Activated gamma-delta T cell treated with anti-CD3 and anti-CD28 coated beads, Interleukin-2, amount 50 U/mL, for 16 hours (primary cell): Measurements from ENCODE around the gene TBC1D22A.

ENCODE experiments used
- DNase-seq: peaks from one replicate; pipeline ENCODE4 v3.0.0-alpha.2; 2020; ENCODE audit warnings: low read depth

TBC1D22A gene

DNA sequence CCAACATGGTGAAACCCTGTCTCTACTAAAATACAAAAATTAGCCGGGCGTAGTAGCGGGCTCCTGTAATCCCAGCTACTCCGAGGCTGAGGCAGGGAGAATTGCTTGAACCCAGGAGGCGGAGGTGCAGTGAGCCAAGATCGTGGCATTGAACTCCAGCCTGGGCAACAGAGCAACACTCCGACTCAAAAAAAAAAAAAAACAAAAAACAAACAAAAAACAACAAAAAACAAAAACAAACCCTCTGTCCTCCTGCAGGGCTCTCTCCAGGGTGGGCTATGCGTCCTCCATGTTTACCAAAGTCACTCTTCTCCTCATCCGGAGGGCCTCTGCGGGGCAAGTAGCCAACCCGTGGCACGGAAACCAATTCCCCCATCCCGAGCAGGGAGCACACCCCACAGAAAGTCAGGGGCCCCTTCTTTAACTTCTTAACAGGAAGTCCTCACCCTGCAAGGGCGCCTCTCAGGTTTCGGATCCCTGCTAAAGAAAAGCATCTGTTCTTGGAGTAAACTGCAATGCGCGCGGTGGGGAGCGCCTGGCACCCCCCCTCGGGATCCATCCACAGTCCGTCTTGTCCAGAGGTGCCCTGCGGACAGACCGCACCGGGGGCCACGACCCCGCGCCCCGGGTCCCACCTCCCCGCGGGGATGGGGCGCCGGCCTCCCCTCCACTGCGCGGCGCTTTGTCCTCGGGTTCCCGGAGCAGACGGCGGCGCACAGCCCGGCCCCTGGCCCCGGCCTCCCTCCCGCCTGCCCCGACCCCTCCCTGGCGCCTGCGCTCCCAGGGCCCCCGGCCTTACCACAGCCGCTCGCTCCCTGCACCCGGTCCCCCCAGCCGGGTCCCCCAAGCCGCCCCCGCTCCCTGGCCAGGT, 25.1 kb upstream of the TBC1D22A start:
- DNase-seq: no peak

DNA sequence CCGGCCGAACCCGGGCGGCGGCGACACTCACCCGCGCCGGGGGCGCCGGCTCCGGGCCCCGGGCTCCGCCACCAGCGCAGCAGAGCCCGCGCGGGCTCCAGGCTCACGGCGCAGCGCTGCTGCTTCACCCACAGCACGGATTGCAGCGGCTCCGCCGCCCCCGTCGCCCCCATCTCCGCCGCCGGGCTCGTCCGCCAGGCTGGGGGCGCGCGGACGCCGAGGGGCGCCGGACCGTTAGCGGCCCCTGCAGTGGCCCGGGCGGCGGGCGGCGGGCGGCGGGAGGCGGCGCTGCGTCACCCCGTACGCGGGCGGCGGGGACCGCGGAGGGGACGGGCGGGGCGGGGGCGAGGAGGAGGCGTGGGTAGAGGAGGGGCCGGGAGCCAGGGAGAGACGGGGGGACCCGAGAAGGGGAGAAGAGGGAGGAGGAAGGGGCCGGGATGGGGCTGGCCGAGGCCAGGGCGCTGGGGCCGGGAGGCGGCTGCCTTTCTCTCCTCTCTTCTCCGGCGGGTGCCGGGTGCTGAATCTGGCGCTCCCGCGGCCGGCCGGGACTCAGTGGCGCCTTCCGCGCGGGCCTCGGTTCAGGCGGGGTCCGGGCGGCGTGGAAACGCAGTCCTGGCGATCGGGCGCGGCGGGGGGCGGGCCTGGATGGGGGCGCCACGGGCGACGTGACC, 24.3 kb upstream of the TBC1D22A start, which contains the start of gene CERK:
Gene CERK (minus strand): TSS at position 277 of the 671 bp plus-strand sequence. CDS start 104 bp downstream, at position 173.
- no peak for DNase-seq

DNA sequence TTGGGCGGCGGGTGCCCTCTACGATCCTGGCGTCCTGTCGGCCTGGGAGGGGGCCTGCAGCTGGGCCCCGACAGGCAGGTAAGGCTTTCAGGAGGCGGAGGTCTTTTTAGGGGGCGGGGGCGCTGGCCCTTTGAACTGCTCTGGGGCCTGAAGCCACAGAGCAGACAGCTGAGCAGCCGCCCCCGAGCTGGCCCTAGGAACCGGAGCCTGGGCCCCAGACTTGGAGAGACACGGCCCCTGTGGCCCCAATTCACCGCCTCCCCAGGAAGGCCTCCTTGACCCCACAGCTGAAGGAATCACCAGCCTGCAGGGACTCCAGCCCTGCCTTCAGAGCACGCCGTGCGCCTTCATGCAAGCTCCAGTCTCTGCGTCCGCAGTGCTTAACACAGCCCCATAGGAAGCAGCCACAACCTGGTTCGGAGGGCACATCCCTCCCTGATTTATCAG, 23.8 kb upstream of the TBC1D22A start:
- DNase-seq: no peak

DNA sequence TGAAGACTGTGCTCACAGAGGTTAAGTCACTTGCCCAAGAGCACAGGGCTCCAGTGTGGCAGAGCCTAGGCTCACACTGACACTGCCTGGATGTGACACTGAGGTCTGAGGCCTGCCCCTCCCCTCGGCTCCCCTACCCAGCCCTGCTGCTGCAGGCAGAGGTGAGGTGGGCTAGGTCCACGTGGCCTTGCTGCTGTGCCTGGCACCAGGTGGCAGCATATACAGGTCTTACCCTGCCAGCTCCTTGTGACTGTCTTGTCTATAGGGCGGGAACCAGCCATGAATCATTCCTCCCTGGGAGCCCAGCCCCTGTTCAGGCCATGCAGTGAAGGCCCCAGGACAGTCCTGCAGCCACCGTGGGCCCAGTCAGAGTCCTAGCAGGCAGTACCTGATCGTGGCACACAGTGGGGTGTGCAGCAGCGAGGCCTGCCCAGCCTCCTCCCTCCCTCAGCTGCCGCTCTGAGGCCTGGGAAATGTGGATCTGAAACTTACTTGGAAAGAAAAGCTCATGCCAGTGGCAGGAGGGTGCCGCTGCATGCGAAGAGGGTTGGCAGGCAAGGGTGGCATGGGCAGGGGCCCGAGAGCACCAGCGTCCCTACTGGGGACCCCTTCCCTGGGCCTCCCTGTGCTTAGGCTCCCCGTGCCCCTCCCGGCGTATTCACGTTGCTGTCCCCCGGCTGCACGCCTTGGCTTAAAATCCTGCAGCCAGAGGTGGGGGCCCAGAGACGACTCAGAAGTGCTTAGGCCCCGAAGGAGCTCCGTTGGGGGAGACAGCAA, 23.2 kb upstream of the TBC1D22A start:
- peak; percentile 67 for DNase-seq

DNA sequence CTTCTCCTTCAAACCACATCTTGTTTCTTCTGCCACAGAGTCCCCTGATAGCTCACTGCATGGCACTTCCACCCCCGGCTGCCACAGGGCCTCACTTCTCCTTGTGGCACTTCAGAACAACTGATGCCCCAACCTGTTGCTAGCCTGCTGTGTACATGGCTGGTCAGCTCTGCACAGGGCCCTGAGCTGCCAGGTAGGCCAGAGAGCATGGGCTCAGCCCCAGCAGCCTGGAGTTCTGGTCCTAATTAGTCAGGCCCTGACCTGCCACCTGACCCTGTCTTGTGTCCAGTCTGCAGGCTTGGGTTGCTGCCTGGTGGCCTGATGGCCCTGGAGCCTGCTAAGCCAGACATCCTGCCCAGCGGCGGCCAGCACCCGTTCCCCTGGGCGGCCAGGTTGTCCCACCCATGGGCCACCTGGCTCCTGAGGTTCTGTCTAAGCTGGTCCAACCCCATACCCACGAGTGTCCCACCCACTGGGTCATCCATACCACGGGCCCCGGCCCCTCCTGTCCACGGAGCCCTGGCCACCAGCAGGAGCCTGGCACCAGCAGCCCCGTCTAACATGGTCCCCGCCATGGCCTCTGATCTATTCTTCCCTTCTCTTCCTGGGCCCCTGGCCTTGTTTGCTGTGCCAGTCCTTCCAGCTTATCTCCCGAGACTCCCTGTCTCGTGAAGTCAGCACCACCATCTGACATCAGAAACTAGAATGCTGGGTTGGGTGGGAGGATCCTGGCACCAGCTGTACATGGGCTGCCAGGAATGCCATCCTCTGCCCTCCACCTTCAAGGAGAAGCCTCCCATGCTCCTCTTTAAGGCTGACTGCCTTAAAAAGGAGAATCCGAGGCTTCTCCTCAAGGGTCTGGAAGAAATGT, 21.3 kb upstream of the TBC1D22A start:
- DNase-seq: no peak

DNA sequence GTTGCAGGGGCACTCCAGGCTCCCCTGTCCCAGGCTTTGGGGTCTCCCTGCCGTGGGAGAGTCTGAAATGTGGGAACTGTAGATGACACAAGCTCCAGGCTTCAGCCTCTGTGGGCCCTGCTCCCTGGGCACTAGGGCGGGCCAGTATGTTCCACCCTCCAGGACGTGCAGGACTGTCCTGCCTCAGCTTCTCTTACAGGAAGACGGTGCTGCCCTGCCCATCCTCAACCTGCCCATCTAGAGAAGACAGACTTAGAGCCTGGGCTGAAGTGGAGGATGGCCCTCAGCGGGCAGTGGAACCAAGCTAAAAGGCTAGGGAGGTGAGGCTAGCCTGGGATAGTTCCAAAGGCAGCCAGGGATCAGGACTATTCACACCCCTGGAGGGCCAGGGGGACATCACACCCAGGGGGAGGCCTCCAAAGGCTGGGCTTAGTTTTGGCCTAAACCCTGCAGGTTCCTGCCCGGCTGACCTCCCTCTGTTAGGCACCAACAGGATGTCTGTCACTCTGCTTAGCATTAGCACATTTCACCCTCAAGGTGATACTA, 20.4 kb upstream of the TBC1D22A start:
- DNase-seq: no peak

DNA sequence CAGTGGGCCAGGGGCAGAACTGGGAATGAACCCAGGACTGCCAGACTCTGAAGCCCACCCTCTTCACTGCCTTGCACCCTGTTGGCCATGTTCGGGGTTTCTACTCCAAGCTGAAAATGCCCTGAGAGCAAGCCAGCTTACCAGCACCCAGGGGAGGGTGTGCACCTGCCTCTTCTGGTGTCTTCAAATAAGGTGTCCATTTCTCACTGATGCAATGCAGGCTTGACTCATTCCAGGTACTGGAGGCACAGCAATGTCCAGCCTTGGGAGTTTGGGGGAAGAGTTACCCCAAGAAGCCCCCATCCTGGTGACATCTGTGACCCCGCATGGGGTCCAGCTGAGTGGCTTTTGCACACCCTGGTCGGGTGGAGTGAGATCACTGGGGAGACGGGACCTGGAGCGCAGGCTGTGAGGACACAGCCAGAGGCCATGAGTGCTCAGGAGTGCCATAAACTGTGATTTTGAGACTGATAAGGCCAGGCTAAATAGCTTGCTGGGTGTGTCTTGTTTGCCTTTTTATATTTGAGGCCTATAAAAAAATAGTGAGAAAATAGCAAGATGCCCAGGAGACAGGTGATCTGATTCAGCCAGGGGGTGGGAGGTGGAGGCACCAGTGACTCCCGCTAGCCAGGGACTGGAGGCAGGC, 19.8 kb upstream of the TBC1D22A start:
- DNase-seq: no peak

DNA sequence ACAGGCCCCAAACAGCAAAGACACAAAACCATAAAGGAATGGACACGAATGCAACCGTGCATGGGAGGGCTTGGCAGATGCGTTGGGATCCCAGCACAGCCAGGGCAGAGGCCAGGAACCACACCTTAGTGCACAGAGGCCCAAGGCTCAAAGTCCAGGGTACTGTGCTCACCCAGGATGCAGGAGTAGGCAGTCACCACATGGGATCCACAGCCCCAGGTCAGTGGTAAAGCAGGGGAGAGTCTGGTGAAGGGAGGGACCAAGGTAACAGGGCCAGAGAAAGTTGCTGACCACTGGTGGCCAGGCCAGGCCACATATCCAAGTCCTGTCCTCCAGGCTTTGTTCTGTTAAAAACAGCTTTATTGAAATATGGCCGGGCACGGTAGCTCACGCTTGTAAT, 17.9 kb upstream of the TBC1D22A start:
- DNase-seq: no peak

DNA sequence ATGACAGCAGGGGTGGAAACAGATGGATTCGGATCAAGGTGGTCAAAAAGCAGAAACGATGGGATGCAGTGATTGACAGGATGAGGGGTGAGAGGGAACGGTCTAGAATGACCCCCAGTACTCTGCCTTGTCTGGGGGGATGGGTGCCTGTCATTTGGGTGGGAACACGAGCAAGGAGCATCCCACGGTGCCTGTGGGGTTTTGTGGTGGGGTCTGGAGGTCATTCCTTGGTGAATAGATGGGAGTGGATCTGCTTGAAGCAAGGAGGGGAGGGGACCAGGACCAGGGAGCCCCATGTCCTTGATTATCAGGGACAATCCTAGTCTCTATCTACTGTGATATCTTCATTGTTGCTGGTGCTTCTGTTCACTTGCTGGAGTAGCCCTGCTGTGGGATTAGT, 16.3 kb upstream of the TBC1D22A start:
- no peak for DNase-seq

DNA sequence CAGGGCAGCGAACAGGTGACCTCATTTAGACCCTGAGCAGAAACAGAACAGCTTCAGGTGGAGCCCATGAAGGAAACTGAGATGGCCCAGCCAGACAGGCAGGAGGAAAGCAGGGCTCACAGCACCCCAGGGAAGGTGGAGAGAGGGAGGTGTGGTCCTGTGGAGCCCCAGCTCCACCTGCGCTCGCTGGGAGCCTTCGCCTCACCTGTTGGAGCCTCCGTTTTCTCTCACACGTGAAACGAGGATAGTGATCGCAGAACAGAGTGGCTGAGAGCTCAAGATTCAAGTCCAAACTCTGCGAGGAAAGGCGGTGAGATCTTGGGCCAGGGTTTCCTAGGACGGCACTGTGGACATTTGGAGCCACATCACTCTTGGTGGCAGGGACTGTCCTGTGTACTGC, 15.8 kb upstream of the TBC1D22A start:
- no peak for DNase-seq

DNA sequence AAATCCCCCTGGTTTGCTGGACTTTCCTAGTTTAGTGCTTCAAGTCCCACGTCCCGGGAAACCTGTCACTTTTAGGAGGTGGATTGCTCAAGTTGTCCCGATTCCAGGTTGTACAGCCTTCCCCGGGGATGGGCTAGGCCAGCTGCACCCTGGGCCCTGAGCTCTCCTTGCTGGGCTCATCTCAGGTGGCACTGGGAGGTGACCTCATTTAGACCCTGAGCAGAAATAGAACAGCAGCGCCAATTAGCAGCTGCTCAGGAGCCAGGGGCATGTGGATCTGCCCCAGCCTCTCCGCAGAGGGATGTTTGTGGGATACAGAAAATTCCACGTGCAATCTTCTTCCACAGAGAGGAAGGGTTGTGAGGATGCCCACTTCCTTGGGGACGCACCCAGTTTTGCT, 14.8 kb upstream of the TBC1D22A start:
- DNase-seq: no peak

DNA sequence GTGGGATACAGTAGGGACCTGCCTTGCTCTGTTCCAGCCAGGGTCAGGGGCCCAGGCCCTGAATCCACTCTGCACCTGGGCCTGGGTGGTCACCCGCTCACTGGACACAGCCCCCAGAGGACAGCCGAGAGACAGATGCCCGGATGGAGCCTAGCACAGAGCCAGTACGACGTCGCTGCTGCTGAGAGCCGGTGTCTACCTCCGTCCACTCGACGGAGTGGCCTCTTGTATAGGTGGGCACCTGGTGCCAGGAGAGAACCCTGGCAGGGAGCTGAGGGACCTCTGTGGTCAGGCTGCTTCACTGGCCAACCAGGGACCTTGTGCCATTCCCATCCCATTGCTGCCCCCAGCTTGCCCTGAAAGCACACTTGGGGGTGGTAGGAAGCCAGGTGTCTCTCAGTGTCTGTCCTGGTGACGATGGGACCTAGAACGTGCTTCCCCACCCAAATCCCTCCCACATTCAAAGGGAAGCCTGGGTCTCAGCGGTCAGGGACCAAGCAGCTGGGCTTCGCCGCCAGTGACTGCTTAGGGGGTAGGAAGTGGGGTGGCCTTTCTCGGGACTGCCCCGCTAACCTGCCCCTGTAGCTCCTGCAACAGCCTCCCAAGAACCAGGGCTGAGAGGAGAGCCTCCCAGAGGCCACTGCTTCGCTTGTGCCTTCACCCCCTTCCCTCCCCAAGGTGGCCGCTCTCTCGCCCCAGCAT, 14.1 kb upstream of the TBC1D22A start:
- DNase-seq: no peak

DNA sequence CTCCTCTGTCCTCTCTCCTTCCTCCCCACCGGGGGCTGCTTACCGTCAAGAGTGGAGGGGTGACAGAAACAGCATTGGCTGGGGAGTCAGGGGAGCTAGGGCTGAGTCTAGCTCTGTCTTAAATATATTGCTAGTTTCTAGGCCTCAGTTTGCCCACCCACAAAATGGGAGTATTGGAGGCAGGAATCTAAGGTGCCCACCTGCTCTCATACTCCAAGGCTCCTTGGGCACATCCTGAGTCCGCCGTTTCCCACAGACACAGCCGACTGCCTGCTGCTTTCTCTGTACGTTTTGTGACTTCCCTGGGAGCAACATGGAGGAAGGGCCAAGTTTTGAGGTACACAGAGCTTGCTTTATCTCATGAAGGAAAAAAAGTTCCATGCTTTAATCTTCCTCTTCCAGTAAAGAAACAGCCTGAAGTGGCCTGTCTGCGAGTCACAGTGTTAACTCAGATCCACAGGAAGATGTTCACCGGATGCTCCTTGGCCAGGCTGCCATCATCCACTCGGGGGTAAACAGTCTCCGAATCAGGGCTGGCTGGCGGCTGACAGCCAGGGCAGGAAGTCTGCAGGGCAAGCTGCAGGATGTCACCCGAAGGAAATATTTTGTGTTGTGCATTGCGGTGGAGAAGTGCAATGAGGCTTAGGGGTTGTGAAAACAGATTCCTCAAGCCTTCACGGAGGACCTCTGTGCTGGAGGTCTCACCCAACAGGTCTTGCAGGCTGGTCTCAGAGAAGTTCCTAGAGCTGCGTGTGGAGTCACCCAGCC, 13.4 kb upstream of the TBC1D22A start:
- DNase-seq: no peak

DNA sequence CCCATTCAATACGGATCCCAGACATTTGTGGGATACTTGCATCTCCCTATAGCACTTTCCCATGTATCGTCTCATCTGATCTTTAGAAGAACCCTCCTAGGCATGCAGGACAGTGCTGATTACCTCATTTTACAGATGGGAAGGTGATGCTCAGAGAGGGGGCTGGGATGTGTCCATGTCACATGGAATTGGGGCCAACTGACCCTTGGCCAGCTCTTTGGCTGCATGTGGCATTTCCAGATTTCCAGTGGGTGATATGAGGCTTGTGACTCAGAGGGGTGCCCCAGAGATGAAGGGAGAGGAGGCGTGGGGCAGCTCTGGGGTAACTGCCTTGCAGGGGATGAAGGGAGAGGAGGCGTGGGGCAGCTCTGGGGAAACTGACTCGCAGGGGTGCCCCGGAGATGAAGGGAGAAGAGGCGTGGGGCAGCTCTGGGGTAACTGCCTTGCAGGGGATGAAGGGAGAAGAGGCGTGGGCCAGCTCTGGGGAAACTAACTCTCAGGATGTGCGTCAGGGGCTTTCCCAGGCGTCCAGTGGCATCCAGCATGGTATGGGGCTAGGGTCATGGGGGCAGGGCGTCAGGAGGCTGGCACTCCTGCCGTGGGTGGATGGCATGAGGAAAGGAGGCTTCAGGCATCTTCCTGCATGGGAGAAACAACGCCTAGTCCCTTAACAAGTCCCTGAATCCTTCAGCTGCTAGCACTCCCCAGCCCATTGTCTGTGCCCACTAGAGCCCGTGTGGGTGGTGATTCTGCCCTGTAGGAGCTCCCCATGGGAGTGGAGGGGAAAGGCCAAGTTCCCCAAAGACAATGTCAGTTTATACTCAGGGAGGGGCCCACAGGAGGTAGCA, 12.5 kb upstream of the TBC1D22A start:
- DNase-seq: no peak

DNA sequence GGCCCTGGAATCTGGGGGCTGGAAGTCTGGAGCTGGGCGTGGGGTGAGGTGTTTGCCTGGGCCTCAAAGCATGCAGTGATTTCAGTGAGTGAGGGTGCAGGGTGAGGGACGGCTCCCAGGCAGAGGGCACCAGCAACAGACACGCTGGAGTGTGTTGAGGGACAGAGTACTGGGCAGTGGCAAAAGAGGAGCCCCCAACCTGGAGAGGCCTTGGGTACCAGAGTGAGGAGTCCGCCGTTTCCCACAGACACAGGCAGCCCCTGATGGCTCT, 12.0 kb upstream of the TBC1D22A start:
- DNase-seq: no peak

DNA sequence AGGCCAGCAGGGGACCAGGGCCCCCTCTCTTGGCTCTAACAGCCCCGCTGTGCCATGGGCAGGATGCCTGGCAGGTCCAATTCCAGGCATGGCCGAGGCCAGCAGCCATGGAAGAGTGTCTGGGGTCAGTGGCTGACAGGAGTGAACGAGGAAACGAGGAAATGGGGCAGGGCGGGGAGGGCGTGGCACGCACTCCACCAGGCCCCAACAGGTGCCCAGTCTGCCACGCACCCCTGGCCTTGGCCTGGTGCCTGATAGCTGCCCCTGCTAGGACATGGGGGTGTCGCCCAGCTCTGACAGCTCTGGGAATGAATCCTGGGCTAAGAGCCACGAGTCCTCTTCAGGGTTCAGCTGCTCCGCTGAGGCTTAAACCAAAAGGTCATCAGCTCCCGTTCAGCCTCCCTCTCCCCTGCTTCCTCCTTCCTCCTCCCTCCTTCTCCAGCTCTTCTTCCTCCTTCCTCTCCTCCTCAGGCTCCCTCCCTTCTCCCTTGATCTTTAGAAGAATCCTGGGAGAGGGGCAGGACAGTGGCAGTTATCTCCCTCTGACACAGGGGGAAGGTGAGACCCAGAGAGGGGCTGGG, 11.5 kb upstream of the TBC1D22A start:
- DNase-seq: no peak

DNA sequence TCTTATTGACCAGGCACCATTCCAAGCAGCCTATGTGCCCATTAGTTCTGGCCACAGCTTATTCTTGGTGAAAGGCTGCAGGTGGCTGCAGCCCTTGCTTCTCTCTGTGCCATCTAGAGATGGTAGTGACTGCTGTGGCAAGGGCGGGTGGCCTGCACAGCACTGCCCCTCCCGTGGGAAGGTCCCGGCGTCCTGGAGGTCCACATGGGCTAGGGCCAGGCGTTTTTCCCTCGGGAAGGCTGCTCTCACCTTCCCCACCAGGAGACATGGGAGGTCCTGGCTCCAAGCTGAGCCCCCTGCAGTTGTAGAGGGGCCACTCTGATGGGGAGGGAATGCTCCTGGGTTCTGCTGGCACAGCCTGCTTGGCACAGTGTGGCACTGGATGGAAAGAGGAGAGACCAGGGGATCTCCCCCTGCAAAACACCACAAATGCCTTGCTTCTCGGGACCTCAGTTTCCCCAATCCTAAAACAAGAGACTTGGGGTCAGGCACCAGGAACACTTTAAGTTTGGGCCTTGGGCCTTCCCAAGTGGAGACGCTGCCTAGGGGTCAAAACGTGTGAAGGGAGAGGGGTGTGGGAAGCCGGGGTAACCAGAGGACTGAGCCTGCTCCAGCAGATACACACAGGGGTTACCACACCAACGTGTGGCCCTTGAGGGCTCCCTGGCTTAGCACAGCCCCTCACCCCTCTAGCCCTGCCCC, 10.0 kb upstream of the TBC1D22A start:
- no peak for DNase-seq

DNA sequence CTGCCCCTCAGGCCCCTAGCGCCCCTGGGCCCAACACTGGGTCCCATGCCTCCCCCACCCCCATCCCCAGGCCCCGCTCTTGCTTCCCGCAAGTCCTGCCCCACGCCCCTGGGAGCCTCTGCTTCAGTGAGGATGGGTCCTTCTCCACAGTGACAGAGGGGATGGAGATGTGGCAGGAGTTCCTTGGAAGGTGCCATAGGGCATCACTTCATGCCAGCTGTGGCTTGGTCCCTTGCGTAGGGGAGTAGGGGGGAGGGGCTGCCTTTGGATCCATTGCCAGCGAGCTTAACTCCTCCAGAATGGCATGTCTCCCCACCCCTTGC, 9.5 kb upstream of the TBC1D22A start:
- DNase-seq: no peak
